Tibial artery (tissue), 4 donors: ENCODE measurements around the gene UBR1.

Experiments used
- DNase-seq, 2 donors: peaks; one replicate each; pipeline ENCODE4 v3.0.0-alpha.2; 2019
- H3K27ac ChIP-seq, 2 donors: fragments of 200-600 bp; sonication (generic) in 1 of 2; 1 replicate in 1 of 2; 2 replicates in 1 of 2; pipeline ENCODE4 v1.5.1; 2018 to 2019; ENCODE audit warnings: mild to moderate bottlenecking in 1 of 2
- H3K27me3 ChIP-seq, 2 donors: fragments of 200-600 bp; sonication (generic) in 1 of 2; one replicate each; pipeline versions ENCODE4 v1.5.1 to v1.6.0; 2016 to 2019
- H3K36me3 ChIP-seq, 3 donors: fragments of 200-600 bp; sonication (generic) in 2 of 3; one replicate each; pipeline ENCODE4 v1.5.1; 2016 to 2019; ENCODE audit warnings: mild to moderate bottlenecking in 2 of 3
- H3K4me1 ChIP-seq, 4 donors: fragments of 200-600 bp; sonication (generic) in 2 of 4; 1 replicate in 3 of 4; 2 replicates in 1 of 4; pipeline ENCODE4 v1.5.1; 2016 to 2019
- H3K4me3 ChIP-seq, 2 donors: fragments of 200-600 bp; sonication (generic) in 1 of 2; 1 replicate in 1 of 2; 2 replicates in 1 of 2; pipeline ENCODE4 v1.5.1; 2018 to 2019; ENCODE audit warnings: mild to moderate bottlenecking in 2 of 2
- H3K9me3 ChIP-seq, 3 donors: fragments of 200-600 bp; sonication (generic) in 1 of 3; one replicate each; pipeline ENCODE4 v1.5.1; 2016 to 2019
- CTCF ChIP-seq, 2 experiments: fragments of 200-600 bp in 1 of 2; fragments of 450-650 bp in 1 of 2; IDR thresholded peaks; one replicate each; pipeline ENCODE4 v1.5.1; 2017 to 2019; ENCODE audit warnings: antibody characterized with exemption in 2 of 2, mild to moderate bottlenecking in 1 of 2, moderate library complexity in 1 of 2
- intact Hi-C: fragments of 100-400 bp; cut with DNase I; formaldehyde crosslinking; loops from one replicate; pipeline ENCODE4 v1.15.0; 2023; ENCODE audit warnings: low total_unique reads

UBR1 gene

GRCh38 chr15:43144512-43144911, 38.7 kb upstream of the UBR1 start:
- Histone ChIP-seq H3K27ac (no peak overlapping the region), H3K36me3 (peaks cover 36 to 64% (median 38%) of the 10 kb centered on the region in 3 donors), H3K27me3 (no peaks in the 10 kb centered on the region), H3K4me3 (no peak overlapping the region), H3K4me1 (no peaks in the 10 kb centered on the region), H3K9me3 (no peaks in the 10 kb centered on the region)
- intact Hi-C loops: no loop called here
- TF ChIP-seq CTCF (IDR thresholded peaks at IDR 0.05): no peak
- no peak for DNase-seq

- H3K4me3 ChIP-seq: no peak overlapping the region
- H3K27ac ChIP-seq: no peak overlapping the region
- no peak for DNase-seq
- no peaks in the 10 kb centered on the region for H3K4me1 ChIP-seq
- TF ChIP-seq CTCF (IDR thresholded peaks at IDR 0.05): no peak
- intact Hi-C loops: no loop called here
- no peaks in the 10 kb centered on the region for H3K9me3 ChIP-seq
- H3K36me3 ChIP-seq: peaks cover 35 to 64% (median 38%) of the 10 kb centered on the region in 3 donors
- H3K27me3 ChIP-seq: no peaks in the 10 kb centered on the region
These were observed 37.5 kb upstream of the UBR1 start for GRCh38 chr15:43143203-43143941.

GRCh38 chr15:43135351-43135750, 29.5 kb upstream of the UBR1 start:
- peaks cover 35 to 49% (median 37%) of the 10 kb centered on the region in 3 donors for H3K36me3 ChIP-seq
- H3K4me1 ChIP-seq: peaks cover 0 to 15% (median 8%) of the 10 kb centered on the region in 4 donors
- H3K27me3 ChIP-seq: no peaks in the 10 kb centered on the region
- TF ChIP-seq CTCF (IDR thresholded peaks at IDR 0.05): no peak
- intact Hi-C loops: no loop called here
- no peak for DNase-seq
- H3K4me3 ChIP-seq: no peak overlapping the region
- H3K27ac ChIP-seq: no peak overlapping the region
- H3K9me3 ChIP-seq: no peaks in the 10 kb centered on the region

GRCh38 chr15:43134157-43134635, 28.4 kb upstream of the UBR1 start:
- no peak for TF ChIP-seq CTCF (IDR thresholded peaks at IDR 0.05)
- peak overlapping the region; percentile 76 to 87 for H3K4me3 ChIP-seq
- DNase-seq: no peak
- no peaks in the 10 kb centered on the region for H3K9me3 ChIP-seq
- no peaks in the 10 kb centered on the region for H3K27me3 ChIP-seq
- H3K4me1 ChIP-seq: peaks cover 0 to 15% (median 8%) of the 10 kb centered on the region in 4 donors
- peak overlapping the region; percentile 82 to 88 for H3K27ac ChIP-seq
- peaks cover 23 to 37% (median 26%) of the 10 kb centered on the region in 3 donors for H3K36me3 ChIP-seq
- intact Hi-C loops: no loop called here

- TF ChIP-seq CTCF (IDR thresholded peaks at IDR 0.05): no peak
- H3K4me3 ChIP-seq: peak within 1 kb of the TSS; percentile 76 to 87
- intact Hi-C loops: no loop called here
- DNase-seq: peak; percentile 84 to 93
- no peaks in the 10 kb centered on the region for H3K9me3 ChIP-seq
- peak within 1 kb of the TSS; percentile 82 to 88 for H3K27ac ChIP-seq
- peaks cover 17 to 31% (median 20%) of the 10 kb centered on the region in 3 donors for H3K36me3 ChIP-seq
- no peaks in the 10 kb centered on the region for H3K27me3 ChIP-seq
- H3K4me1 ChIP-seq: peaks cover 0 to 15% (median 8%) of the 10 kb centered on the region in 4 donors
These were observed 27.8 kb upstream of the UBR1 start, which contains the start of gene TMEM62 for GRCh38 chr15:43133430-43134156. Gene TMEM62 (plus strand): TSS chr15:43133586. CDS start chr15:43133803, 217 bp downstream.
